A549 (cell line): Measurements from ENCODE around the gene TAF3.

Experiments used
- CEBPB ChIP-seq, 2 experiments: fragments of >200 bp in 1 of 2; sonication (Bioruptor Twin) in 1 of 2; formaldehyde crosslinking in 1 of 2; IDR thresholded peaks; 2 replicates each; pipeline ENCODE4 v1.6.1; 2012 to 2016
- JUN ChIP-seq, 2 experiments: fragments of >200 bp; sonication (Bioruptor Twin); formaldehyde crosslinking; IDR thresholded peaks; 2 replicates in 1 of 2; 3 replicates in 1 of 2; pipeline ENCODE4 v1.6.1; 2016 to 2017
- RAD21 ChIP-seq, 2 experiments: fragments of >200 bp in 1 of 2; sonication (Bioruptor Twin) in 1 of 2; formaldehyde crosslinking in 1 of 2; IDR thresholded peaks in 1 of 2; conservative IDR thresholded peaks in 1 of 2; 2 replicates in 1 of 2; 3 replicates in 1 of 2; pipeline ENCODE4 v1.6.1; 2012 to 2018; ENCODE audit warnings: inconsistent platforms in 1 of 2
- RFX5 ChIP-seq: fragments of 450-650 bp; IDR thresholded peaks from 2 replicates; pipeline ENCODE4 v1.7.1; 2014; ENCODE audit warnings: antibody characterized with exemption, mild to moderate bottlenecking, moderate library complexity
- TF ChIP-seq, protein P1 (sequence below): IDR thresholded peaks from 2 replicates; pipeline ENCODE4 v1.6.1; 2012
- TF ChIP-seq, protein P2 (sequence below): fragments of >200 bp; sonication (Bioruptor Twin); formaldehyde crosslinking; IDR thresholded peaks from 3 replicates; pipeline ENCODE4 v1.5.1; 2016

DNA sequence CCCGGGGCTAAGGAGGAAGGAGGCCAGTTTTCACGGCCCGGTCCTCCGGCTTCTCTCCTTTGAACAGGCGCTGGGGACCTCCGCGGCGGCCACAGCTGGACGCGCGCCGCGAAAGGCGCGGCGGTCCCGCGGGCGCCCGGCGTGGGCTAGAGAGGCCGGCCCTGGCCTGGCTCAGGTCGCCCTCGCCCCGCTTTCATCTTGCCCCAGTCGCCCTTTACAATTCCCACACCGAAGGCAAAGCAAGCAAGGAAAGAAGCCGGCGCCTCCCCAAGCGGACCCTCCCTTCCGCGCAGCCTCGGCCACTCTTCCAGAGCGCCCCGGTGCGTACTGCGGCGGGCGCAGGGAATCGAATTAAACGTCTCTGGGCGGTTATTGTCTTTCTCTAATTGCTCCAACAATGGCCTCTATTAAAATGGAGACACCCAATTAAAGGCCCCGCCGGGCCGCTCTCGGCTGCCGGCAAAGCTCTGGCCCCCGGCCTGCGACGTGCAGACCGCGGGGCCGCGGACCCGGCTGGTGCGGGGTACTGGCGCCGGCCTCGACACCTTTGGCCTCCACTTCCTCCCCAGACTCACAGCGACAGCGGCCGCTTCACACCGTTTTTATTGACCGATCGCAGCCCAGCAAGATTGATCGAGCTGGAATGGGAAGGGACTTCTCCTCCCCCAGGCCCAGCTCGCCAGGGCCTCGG, 231.7 kb downstream of the TAF3 start:
- TF ChIP-seq JUN (IDR thresholded peaks at IDR 0.05) (no peak), RFX5 (no peak), RAD21 (conservative IDR thresholded peaks at IDR 0.05 in 1 of 2, IDR thresholded peaks at IDR 0.05 in 1 of 2) (no peak), CEBPB (IDR thresholded peaks at IDR 0.05) (no peak)
- TF ChIP-seq, protein P1, sequence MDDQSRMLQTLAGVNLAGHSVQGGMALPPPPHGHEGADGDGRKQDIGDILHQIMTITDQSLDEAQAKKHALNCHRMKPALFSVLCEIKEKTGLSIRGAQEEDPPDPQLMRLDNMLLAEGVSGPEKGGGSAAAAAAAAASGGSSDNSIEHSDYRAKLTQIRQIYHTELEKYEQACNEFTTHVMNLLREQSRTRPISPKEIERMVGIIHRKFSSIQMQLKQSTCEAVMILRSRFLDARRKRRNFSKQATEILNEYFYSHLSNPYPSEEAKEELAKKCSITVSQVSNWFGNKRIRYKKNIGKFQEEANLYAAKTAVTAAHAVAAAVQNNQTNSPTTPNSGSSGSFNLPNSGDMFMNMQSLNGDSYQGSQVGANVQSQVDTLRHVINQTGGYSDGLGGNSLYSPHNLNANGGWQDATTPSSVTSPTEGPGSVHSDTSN = no peak
- TF ChIP-seq, protein P2, sequence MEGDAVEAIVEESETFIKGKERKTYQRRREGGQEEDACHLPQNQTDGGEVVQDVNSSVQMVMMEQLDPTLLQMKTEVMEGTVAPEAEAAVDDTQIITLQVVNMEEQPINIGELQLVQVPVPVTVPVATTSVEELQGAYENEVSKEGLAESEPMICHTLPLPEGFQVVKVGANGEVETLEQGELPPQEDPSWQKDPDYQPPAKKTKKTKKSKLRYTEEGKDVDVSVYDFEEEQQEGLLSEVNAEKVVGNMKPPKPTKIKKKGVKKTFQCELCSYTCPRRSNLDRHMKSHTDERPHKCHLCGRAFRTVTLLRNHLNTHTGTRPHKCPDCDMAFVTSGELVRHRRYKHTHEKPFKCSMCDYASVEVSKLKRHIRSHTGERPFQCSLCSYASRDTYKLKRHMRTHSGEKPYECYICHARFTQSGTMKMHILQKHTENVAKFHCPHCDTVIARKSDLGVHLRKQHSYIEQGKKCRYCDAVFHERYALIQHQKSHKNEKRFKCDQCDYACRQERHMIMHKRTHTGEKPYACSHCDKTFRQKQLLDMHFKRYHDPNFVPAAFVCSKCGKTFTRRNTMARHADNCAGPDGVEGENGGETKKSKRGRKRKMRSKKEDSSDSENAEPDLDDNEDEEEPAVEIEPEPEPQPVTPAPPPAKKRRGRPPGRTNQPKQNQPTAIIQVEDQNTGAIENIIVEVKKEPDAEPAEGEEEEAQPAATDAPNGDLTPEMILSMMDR = no peak
